ENCODE data around the gene PAAF1.
A peak's percentile ranks its signal among the peaks of the same experiment; 100 is the strongest.

The PAAF1 gene

GRCh38 chr11:73945396-73945795 lies 68.6 kb downstream of the PAAF1 start:
- peaks cover 3 to 11% (median 7%) of the 10 kb centered on the region in 10 experiments; a peak in 15 of 20 replicates for H3K4me1 ChIP-seq

GRCh38 chr11:73946798-73947458 lies 70.1 kb downstream of the PAAF1 start:
- peaks cover 9 to 31% (median 20%) of the 10 kb centered on the region in 11 experiments for H3K9me3 ChIP-seq (replicated peaks in 1 of 11)

More at GRCh38 chr11:73945396-73945795, 68.6 kb downstream of the PAAF1 start:
- Histone ChIP-seq H3K4me3 (no peak overlapping the region), H3K4me2 (peak overlapping the region in 9 of 11 experiments; percentile 7 to 52 (median 24); a peak in 8 of 22 replicates), H3K27me3 (no peaks in the 10 kb centered on the region), H3K36me3 (peaks cover 0 to 12% (median 6%) of the 10 kb centered on the region in 11 experiments; a peak in 5 of 22 replicates), H3K27ac (no peak overlapping the region), H3K9ac (no peak overlapping the region), H3K9me3 (replicated peaks in 1 of 11) (peaks cover 25 to 46% (median 35%) of the 10 kb centered on the region in 11 experiments), H4K20me1 (no peaks in the 10 kb centered on the region)
- no peak for TF ChIP-seq Cebpa-rat (IDR thresholded peaks at IDR 0.05)

GRCh38 chr11:73949246-73949645 lies 72.4 kb downstream of the PAAF1 start:
- H4K20me1 ChIP-seq, result no peaks in the 10 kb centered on the region
- no peaks in the 10 kb centered on the region for H3K27me3 ChIP-seq
- H3K4me2 ChIP-seq, result no peak overlapping the region
- H3K4me1 ChIP-seq, result peaks cover 3 to 11% (median 7%) of the 10 kb centered on the region in 10 experiments; a peak in 15 of 20 replicates
- H3K4me3 ChIP-seq, result no peak overlapping the region
- H3K9me3 ChIP-seq (replicated peaks in 1 of 11), result peaks cover 0 to 13% (median 10%) of the 10 kb centered on the region in 11 experiments; a peak in 17 of 22 replicates
- H3K27ac ChIP-seq, result no peak overlapping the region
- no peak overlapping the region for H3K9ac ChIP-seq
- no peaks in the 10 kb centered on the region for H3K36me3 ChIP-seq
- TF ChIP-seq Cebpa-rat (IDR thresholded peaks at IDR 0.05), result no peak

More at GRCh38 chr11:73946798-73947458, 70.1 kb downstream of the PAAF1 start:
- Histone ChIP-seq H3K4me3 (no peak overlapping the region), H3K4me2 (no peak overlapping the region), H4K20me1 (no peaks in the 10 kb centered on the region), H3K27ac (no peak overlapping the region), H3K9ac (no peak overlapping the region), H3K36me3 (no peaks in the 10 kb centered on the region; a peak in 1 of 22 replicates), H3K4me1 (peaks cover 3 to 11% (median 7%) of the 10 kb centered on the region in 10 experiments; a peak in 15 of 20 replicates), H3K27me3 (no peaks in the 10 kb centered on the region)
- TF ChIP-seq Cebpa-rat (IDR thresholded peaks at IDR 0.05), result no peak

GRCh38 chr11:73949912-73950311 lies 73.1 kb downstream of the PAAF1 start:
- H3K9ac ChIP-seq, result no peak overlapping the region
- no peak overlapping the region for H3K4me2 ChIP-seq
- no peak overlapping the region for H3K4me3 ChIP-seq
- TF ChIP-seq Cebpa-rat (IDR thresholded peaks at IDR 0.05), result no peak
- no peak overlapping the region for H3K27ac ChIP-seq
- H3K4me1 ChIP-seq, result peaks cover 1 to 8% (median 5%) of the 10 kb centered on the region in 10 experiments; a peak in 15 of 20 replicates
- H3K27me3 ChIP-seq, result no peaks in the 10 kb centered on the region
- no peaks in the 10 kb centered on the region for H3K36me3 ChIP-seq
- no peaks in the 10 kb centered on the region for H4K20me1 ChIP-seq
- H3K9me3 ChIP-seq (replicated peaks in 1 of 11), result peaks cover 0 to 13% (median 10%) of the 10 kb centered on the region in 11 experiments; a peak in 17 of 22 replicates

GRCh38 chr11:73950869-73951710 lies 74.3 kb downstream of the PAAF1 start, which contains the start of gene DNAJB13:
TSS of gene DNAJB13 (plus strand) at chr11:73951026. CDS start at chr11:73951070, 44 bp downstream.
- Histone ChIP-seq H3K4me2 (no peak within 1 kb of the TSS), H4K20me1 (no peaks in the 10 kb centered on the region), H3K9ac (no peak within 1 kb of the TSS), H3K4me1 (no peaks in the 10 kb centered on the region), H3K27ac (no peak within 1 kb of the TSS), H3K4me3 (no peak within 1 kb of the TSS), H3K36me3 (no peaks in the 10 kb centered on the region), H3K27me3 (no peaks in the 10 kb centered on the region), H3K9me3 (replicated peaks in 1 of 11) (peaks cover 0 to 13% (median 10%) of the 10 kb centered on the region in 11 experiments; a peak in 17 of 22 replicates)
- TF ChIP-seq Cebpa-rat (IDR thresholded peaks at IDR 0.05), result no peak

- no peak overlapping the region for H3K27ac ChIP-seq
- TF ChIP-seq Cebpa-rat (IDR thresholded peaks at IDR 0.05), result no peak
- no peaks in the 10 kb centered on the region for H4K20me1 ChIP-seq
These were observed 75.0 kb downstream of the PAAF1 start for GRCh38 chr11:73951797-73952196.

GRCh38 chr11:73956876-73957653 lies 80.3 kb downstream of the PAAF1 start:
- peaks cover 5 to 21% (median 18%) of the 10 kb centered on the region in 10 experiments; a peak in 17 of 20 replicates for H3K4me1 ChIP-seq
- H3K36me3 ChIP-seq, result no peaks in the 10 kb centered on the region
- no peak overlapping the region for H3K27ac ChIP-seq
- peak overlapping the region in 8 of 11 experiments; percentile 19 to 60 (median 34); a peak in 13 of 22 replicates for H3K4me2 ChIP-seq
- no peaks in the 10 kb centered on the region for H3K27me3 ChIP-seq
- no peaks in the 10 kb centered on the region for H4K20me1 ChIP-seq
- no peak for TF ChIP-seq Cebpa-rat (IDR thresholded peaks at IDR 0.05)
- H3K9me3 ChIP-seq (replicated peaks in 1 of 11), result no peaks in the 10 kb centered on the region
- H3K4me3 ChIP-seq, result no peak overlapping the region
- H3K9ac ChIP-seq, result no peak overlapping the region

More at GRCh38 chr11:73951797-73952196, 75.0 kb downstream of the PAAF1 start:
- Histone ChIP-seq H3K4me3 (no peak overlapping the region), H3K36me3 (no peaks in the 10 kb centered on the region), H3K9me3 (replicated peaks in 1 of 11) (peaks cover 0 to 7% (median 5%) of the 10 kb centered on the region in 11 experiments; a peak in 17 of 22 replicates), H3K27me3 (no peaks in the 10 kb centered on the region), H3K4me2 (no peak overlapping the region), H3K4me1 (no peaks in the 10 kb centered on the region), H3K9ac (no peak overlapping the region)

GRCh38 chr11:73957654-73958361 lies 81.0 kb downstream of the PAAF1 start:
- Histone ChIP-seq H3K36me3 (no peaks in the 10 kb centered on the region), H3K9me3 (replicated peaks in 1 of 11) (no peaks in the 10 kb centered on the region), H3K9ac (no peak overlapping the region), H3K4me2 (peak overlapping the region in 8 of 11 experiments; percentile 19 to 60 (median 34); a peak in 14 of 22 replicates), H3K27ac (no peak overlapping the region), H4K20me1 (no peaks in the 10 kb centered on the region), H3K27me3 (no peaks in the 10 kb centered on the region), H3K4me1 (peaks cover 5 to 21% (median 18%) of the 10 kb centered on the region in 10 experiments; a peak in 17 of 20 replicates), H3K4me3 (no peak overlapping the region)
- no peak for TF ChIP-seq Cebpa-rat (IDR thresholded peaks at IDR 0.05)
